OCI-LY1 (cell line): ENCODE data around the gene USH2A.

Experiments
- CTCF ChIP-seq: fragments of 200-600 bp; sonication (generic), shearing (Covaris generic); IDR thresholded peaks from 2 replicates; pipeline ENCODE4 v1.5.1; 2017; ENCODE audit warnings: mild to moderate bottlenecking, antibody characterized with exemption, low read length, moderate library complexity, mixed read lengths
- EZH2 ChIP-seq: fragments of 200-600 bp; sonication (generic), shearing (Covaris generic); IDR thresholded peaks from 2 replicates; pipeline ENCODE4 v1.8.0; 2017; ENCODE audit warnings: borderline replicate concordance, mixed run types, mild to moderate bottlenecking, antibody characterized with exemption, low read length, moderate library complexity, mixed read lengths

GRCh38 chr1:215794156-215794555 is 629.1 kb downstream of the USH2A start:
- TF ChIP-seq CTCF (no peak), EZH2 (no peak)
